CD14-positive monocyte (primary cell): Measurements from ENCODE around the gene RNF31. TPM values are rescaled to one million over a fixed set of nuclear protein-coding genes. Genes with fewer than 3 reads are reported as not detected.

Source experiments
- DNase-seq, 3 donors: peaks; one replicate each; pipeline ENCODE4 v3.0.0-alpha.2; 2011 to 2022
- H2AFZ ChIP-seq: 2 replicates; pipeline ENCODE4 v1.6.0; 2012; ENCODE audit warnings: mild to moderate bottlenecking, low read depth, low read length, inconsistent platforms; ENCODE audit not compliant: insufficient read depth, poor library complexity, severe bottlenecking
- H3K27ac ChIP-seq, 2 donors: 1 replicate in 1 of 2; 2 replicates in 1 of 2; pipeline ENCODE4 v1.5.1; 2012 to 2013; ENCODE audit warnings: low read length in 2 of 2, control low read depth in 1 of 2, inconsistent platforms in 1 of 2, low read depth in 1 of 2, mild to moderate bottlenecking in 1 of 2
- H3K27me3 ChIP-seq, 2 donors: one replicate each; pipeline versions ENCODE4 v1.6.0 to v1.6.1; 2011 to 2013; ENCODE audit warnings: low read length in 2 of 2; ENCODE audit not compliant: control insufficient read depth in 2 of 2, insufficient read depth in 2 of 2
- H3K36me3 ChIP-seq, 2 donors: replicated peaks in 1 of 2; 1 replicate in 1 of 2; 2 replicates in 1 of 2; pipeline versions ENCODE4 v1.5.1 to v1.6.1; 2012 to 2013; ENCODE audit warnings: low read length in 2 of 2, control low read depth in 1 of 2, inconsistent platforms in 1 of 2, mild to moderate bottlenecking in 1 of 2; ENCODE audit not compliant: insufficient read depth in 2 of 2, control insufficient read depth in 1 of 2
- H3K4me1 ChIP-seq, 2 donors: 1 replicate in 1 of 2; 2 replicates in 1 of 2; pipeline versions ENCODE4 v1.5.1 to v1.6.1; 2012 to 2013; ENCODE audit warnings: low read length in 2 of 2, control low read depth in 1 of 2, inconsistent platforms in 1 of 2, mild to moderate bottlenecking in 1 of 2, moderate library complexity in 1 of 2; ENCODE audit not compliant: insufficient read depth in 2 of 2, control insufficient read depth in 1 of 2
- H3K4me2 ChIP-seq: replicated peaks from 2 replicates; pipeline ENCODE3; 2012; ENCODE audit warnings: low read length, moderate library complexity, mild to moderate bottlenecking; ENCODE audit not compliant: poor library complexity, severe bottlenecking; ENCODE audit errors: extremely low read depth
- H3K4me3 ChIP-seq, 3 experiments: fragments of 200-600 bp in 1 of 3; sonication (generic) in 1 of 3; replicated peaks in 1 of 3; 1 replicate in 2 of 3; 2 replicates in 1 of 3; pipeline ENCODE4 v1.5.1; 2011 to 2013; ENCODE audit warnings: low read length in 3 of 3, mild to moderate bottlenecking in 3 of 3, control low read depth in 2 of 3, low read depth in 2 of 3, inconsistent platforms in 1 of 3, moderate library complexity in 1 of 3
- H3K79me2 ChIP-seq: 2 replicates; pipeline ENCODE4 v1.6.0; 2012; ENCODE audit warnings: mild to moderate bottlenecking, control low read depth, inconsistent platforms, low read length, moderate library complexity; ENCODE audit not compliant: insufficient read depth
- H3K9ac ChIP-seq: 2 replicates; pipeline ENCODE4 v1.6.0; 2017; ENCODE audit warnings: low read length, mild to moderate bottlenecking; ENCODE audit not compliant: insufficient read depth, poor library complexity, severe bottlenecking
- H3K9me3 ChIP-seq, 2 donors: replicated peaks in 1 of 2; 1 replicate in 1 of 2; 2 replicates in 1 of 2; pipeline versions ENCODE4 v1.5.1 to v1.6.1; 2012 to 2013; ENCODE audit warnings: low read length in 2 of 2, control low read depth in 1 of 2; ENCODE audit not compliant: control insufficient read depth in 1 of 2, insufficient read depth in 1 of 2
- H4K20me1 ChIP-seq: 2 replicates; pipeline ENCODE4 v1.6.0; 2012; ENCODE audit warnings: mild to moderate bottlenecking, low read length, control low read depth, moderate library complexity; ENCODE audit not compliant: insufficient read depth
- H3K27ac Mint-ChIP-seq, 7 donors: one replicate each; pipeline ENCODE4 v1.8.0; 2020; ENCODE audit warnings: mild to moderate bottlenecking in 7 of 7, mixed read lengths in 7 of 7, moderate library complexity in 6 of 7, inconsistent platforms in 2 of 7
- H3K27me3 Mint-ChIP-seq, 3 donors: one replicate each; pipeline ENCODE4 v1.8.0; 2021 to 2022; ENCODE audit warnings: low read depth in 3 of 3, mild to moderate bottlenecking in 3 of 3, mixed read lengths in 3 of 3, moderate library complexity in 3 of 3, inconsistent platforms in 1 of 3
- H3K36me3 Mint-ChIP-seq, 2 donors: one replicate each; pipeline ENCODE4 v1.8.0; 2020; ENCODE audit warnings: mixed read lengths in 2 of 2, inconsistent platforms in 1 of 2, mild to moderate bottlenecking in 1 of 2
- H3K4me1 Mint-ChIP-seq: one replicate; pipeline ENCODE4 v1.8.0; 2020; ENCODE audit warnings: mild to moderate bottlenecking, mixed read lengths
- H3K4me3 Mint-ChIP-seq, 2 donors: one replicate each; pipeline ENCODE4 v1.8.0; 2020; ENCODE audit warnings: mild to moderate bottlenecking in 2 of 2, mixed read lengths in 2 of 2, moderate library complexity in 1 of 2
- H3K9me3 Mint-ChIP-seq, 7 donors: one replicate each; pipeline ENCODE4 v1.8.0; 2020 to 2022; ENCODE audit warnings: mixed read lengths in 7 of 7, mild to moderate bottlenecking in 6 of 7, moderate library complexity in 6 of 7, inconsistent platforms in 2 of 7
- CTCF ChIP-seq: fragments of 200-600 bp; IDR thresholded peaks from one replicate; pipeline ENCODE4 v1.8.0; 2022; ENCODE audit warnings: antibody characterized with exemption, mild to moderate bottlenecking
- WGBS: methylation state at CpG from one replicate; pipeline ENCODE4 v1.1.5; 2013; ENCODE audit warnings: missing lambda C conversion rate; ENCODE audit not compliant: insufficient coverage; 5-methylcytosine and 5-hydroxymethylcytosine counted together
- intact Hi-C, 2 donors: fragments of 100-400 bp; cut with micrococcal nuclease; formaldehyde crosslinking; loops; one replicate each; pipeline versions ENCODE4 v1.15.0 to v1.15.1; 2023
- polyA plus RNA-seq, 3 donors: library from polyadenylated mRNA; depleted of rRNA in 1 of 3; unstranded in 2 of 3; stranded (reverse) in 1 of 3; fragments of 300-500 nt in 2 of 3; fragments of >200 nt in 1 of 3; fragmentation: Illumina TruSeq in 2 of 3; gene quantifications; 1 replicate in 2 of 3; 2 replicates in 1 of 3; pipeline ENCODE4 v1.2.3, GENCODE V29; 2012 to 2021

RNF31 gene
- polyA plus RNA-seq, 3 donors = 30.7 to 63.2 (median 36.8) TPM

- no peak for TF ChIP-seq CTCF
- no peak overlapping the region for H3K4me3 ChIP-seq
- no peaks in the 10 kb centered on the region for H3K79me2 ChIP-seq
- H3K27ac Mint-ChIP-seq = peak overlapping the region in 3 of 7 donors; percentile 68 to 78 (median 68)
- no peak for DNase-seq
- peaks cover 2% of the 10 kb centered on the region for H3K4me1 Mint-ChIP-seq
- peaks cover 61 to 91% of the 10 kb centered on the region in 2 donors for H3K36me3 ChIP-seq
- no peaks in the 10 kb centered on the region for H3K9me3 ChIP-seq
- H3K9me3 Mint-ChIP-seq = no peaks in the 10 kb centered on the region
- intact Hi-C loops = no loop called here
- peaks cover 77 to 94% of the 10 kb centered on the region in 2 donors for H3K36me3 Mint-ChIP-seq
- no peak overlapping the region for H2AFZ ChIP-seq
- H3K4me3 Mint-ChIP-seq = no peak overlapping the region
- WGBS = 96% methylated on average over 10 of the region's 14 CpGs
- no peak overlapping the region for H3K9ac ChIP-seq
- no peak overlapping the region for H3K27ac ChIP-seq
- peaks cover 0 to 3% (median 1%) of the 10 kb centered on the region in 3 donors for H3K27me3 Mint-ChIP-seq
- no peak overlapping the region for H3K4me2 ChIP-seq
- H4K20me1 ChIP-seq = no peaks in the 10 kb centered on the region
- H3K27me3 ChIP-seq = no peaks in the 10 kb centered on the region
- H3K4me1 ChIP-seq = no peaks in the 10 kb centered on the region
These were observed 35.0 kb downstream of the RNF31 start for GRCh38 chr14:24182110-24182882.

- peaks cover 5 to 6% of the 10 kb centered on the region in 2 donors for H3K4me1 ChIP-seq
- peaks cover 0 to 3% (median 1%) of the 10 kb centered on the region in 3 donors for H3K27me3 Mint-ChIP-seq
- no peaks in the 10 kb centered on the region for H3K9me3 ChIP-seq
- H3K9ac ChIP-seq = no peak overlapping the region
- 91% methylated on average over 7 of the region's 15 CpGs for WGBS
- no peak overlapping the region for H3K4me2 ChIP-seq
- DNase-seq = no peak
- H3K27ac ChIP-seq = no peak overlapping the region
- peaks cover 70 to 86% of the 10 kb centered on the region in 2 donors for H3K36me3 Mint-ChIP-seq
- no peaks in the 10 kb centered on the region for H4K20me1 ChIP-seq
- peaks cover 9% of the 10 kb centered on the region for H3K4me1 Mint-ChIP-seq
- no peak overlapping the region for H3K4me3 ChIP-seq
- H3K79me2 ChIP-seq = no peaks in the 10 kb centered on the region
- no peaks in the 10 kb centered on the region for H3K27me3 ChIP-seq
- intact Hi-C loops = no loop called here
- H3K27ac Mint-ChIP-seq = no peak overlapping the region
- H2AFZ ChIP-seq = no peak overlapping the region
- no peak overlapping the region for H3K4me3 Mint-ChIP-seq
- no peak for TF ChIP-seq CTCF
- peaks cover 53 to 84% of the 10 kb centered on the region in 2 donors for H3K36me3 ChIP-seq
- H3K9me3 Mint-ChIP-seq = no peaks in the 10 kb centered on the region
These were observed 35.8 kb downstream of the RNF31 start for GRCh38 chr14:24183014-24183481.
